ENCODE results near the gene MAB21L4. TPM values are rescaled to one million over a fixed set of nuclear protein-coding genes. Genes with fewer than 3 reads are reported as not detected.
A peak's percentile ranks its signal among the peaks of the same experiment; 100 is the strongest.

The MAB21L4 gene
- total and polyA plus RNA-seq, 2 of the 8 experiments (the other 6 are each of a cell fraction or from before 2014, with no cell fraction given) = 0.11 TPM; not detected in 1

GRCh38 chr2:240852671-240853314 is 43.2 kb downstream of the MAB21L4 start:
- WGBS, 2 experiments (ENCODE audit: extremely low coverage in 1 of 2, insufficient coverage in 1 of 2, insufficient read length in 1 of 2, insufficient replicate concordance in 2 of 2, low coverage in 1 of 2, low lambda C conversion rate in 2 of 2, missing lambda C conversion rate in 1 of 2) = 86% methylated on average over 15 of the region's 15 CpGs; no CpG with 5 or more reads in 1 of the 2 experiments
- H3K36me3 ChIP-seq (ENCODE audit: control insufficient read depth in 2 of 4, insufficient read depth in 4 of 4, low read length in 3 of 4) = no peaks in the 10 kb centered on the region
- H2BK20ac ChIP-seq (ENCODE audit: low read length) = no peak overlapping the region
- H4K5ac ChIP-seq (ENCODE audit: insufficient read length, low read depth, low read length) = no peak overlapping the region
- H3K18ac ChIP-seq (ENCODE audit: extremely low read depth, low read length) = no peak overlapping the region
- H3K4me2 ChIP-seq (ENCODE audit: insufficient read depth in 1 of 2, low read depth in 2 of 2, low read length in 2 of 2) = no peak overlapping the region
- no peaks in the 10 kb centered on the region for H3K79me2 ChIP-seq (ENCODE audit: control insufficient read depth in 1 of 2, insufficient read depth in 2 of 2, low read length in 2 of 2)
- no peak overlapping the region for H3K4ac ChIP-seq (replicated peaks; ENCODE audit: insufficient read length, low read depth, low read length)
- H4K20me1 ChIP-seq (replicated peaks in 1 of 2; ENCODE audit: control insufficient read depth in 1 of 2, insufficient read depth in 2 of 2, low read length in 2 of 2) = no peaks in the 10 kb centered on the region
- H3K56ac ChIP-seq (replicated peaks; ENCODE audit: insufficient read length, low read depth, low read length) = no peak overlapping the region
- H3K9me3 ChIP-seq (ENCODE audit: insufficient read depth in 2 of 2, low read depth in 1 of 2, low read length in 1 of 2) = peaks cover 0 to 7% of the 10 kb centered on the region in 2 experiments; a peak in 1 of 4 replicates
- no peaks in the 10 kb centered on the region for H3K27me3 ChIP-seq (replicated peaks in 1 of 4; ENCODE audit: control insufficient read depth in 3 of 4, extremely low read depth in 1 of 4, insufficient read depth in 3 of 4, low read length in 3 of 4)
- POLR2A ChIA-PET (ENCODE audit: partially characterized antibody) = no interaction called here
- H3K23me2 ChIP-seq (ENCODE audit: low read depth, low read length) = no peaks in the 10 kb centered on the region
- H2BK5ac ChIP-seq (ENCODE audit: low read depth, low read length) = no peak overlapping the region
- no peak overlapping the region for H2AFZ ChIP-seq (ENCODE audit: low read length)
- H4K91ac ChIP-seq (replicated peaks; ENCODE audit: insufficient read length, low read length) = no peak overlapping the region
- H3K23ac ChIP-seq (ENCODE audit: insufficient read length) = no peak overlapping the region
- CTCF ChIA-PET (ENCODE audit: partially characterized antibody) = interaction anchor here (1.0 to 2.7 kb wide), 6 partner anchors 8 to 225 kb away, joined by 3 to 20 read pairs (median 13); partner anchors contain the start of gene AGXT
- H3K79me1 ChIP-seq (ENCODE audit: low read depth, low read length) = no peaks in the 10 kb centered on the region
- H3K27ac ChIP-seq (ENCODE audit: low read depth, low read length) = no peak overlapping the region
- no peaks in the 10 kb centered on the region; a peak in 1 of 7 replicates for H3K4me1 ChIP-seq (replicated peaks in 1 of 4; ENCODE audit: control insufficient read depth in 3 of 4, insufficient read depth in 4 of 4, low read length in 3 of 4)
- H2BK12ac ChIP-seq (ENCODE audit: low read depth, low read length) = no peak overlapping the region
- FAIRE-seq (no peak), DNase-seq (ENCODE audit: low read depth in 1 of 2, low spot score in 2 of 2) (no peak)
- H3K9ac ChIP-seq (replicated peaks in 1 of 4; ENCODE audit: extremely low read depth in 1 of 4, low read depth in 3 of 4, low read length in 3 of 4) = no peak overlapping the region
- 0 out of 2 replicates have a peak overlapping the region, but pooled peaks have one; percentile 78 for H4K8ac ChIP-seq (ENCODE audit: extremely low read depth, insufficient read depth, low read length)
- no peak overlapping the region for H2BK120ac ChIP-seq (replicated peaks; ENCODE audit: low read depth, low read length)
- H2AK5ac ChIP-seq (ENCODE audit: low read depth, low read length) = no peak overlapping the region
- H2BK15ac ChIP-seq (ENCODE audit: low read length) = peak overlapping the region; percentile 16; the same call in 1 of the 2 replicates
- H3K14ac ChIP-seq (ENCODE audit: insufficient read length) = no peak overlapping the region
- H3K4me3 ChIP-seq (ENCODE audit: extremely low read depth in 1 of 4, insufficient read depth in 2 of 4, low read depth in 3 of 4, low read length in 4 of 4) = no peak overlapping the region
- TF ChIP-seq HDAC2 (IDR thresholded peaks at IDR 0.05; ENCODE audit: borderline replicate concordance in 1 of 2, low read depth in 2 of 2, low read length in 2 of 2) = no peak

Measured in H1 (cell line).